ENCODE results near the gene FHIT.
"Not testable (repeated sequence)": the region's sequence is repeated elsewhere in the genome, so short reads cannot be mapped to it uniquely, and the experiment has no call there.

Gene FHIT

GRCh38 chr3:60542995-60543394 lies 708.3 kb downstream of the FHIT start:
- no peak for DNase-seq

- not testable (repeated sequence) for DNase-seq
Observed at GRCh38 chr3:60539394-60539793, 711.9 kb downstream of the FHIT start.

- no peak for DNase-seq
Observed at GRCh38 chr3:60536420-60536819, 714.8 kb downstream of the FHIT start.

DNA sequence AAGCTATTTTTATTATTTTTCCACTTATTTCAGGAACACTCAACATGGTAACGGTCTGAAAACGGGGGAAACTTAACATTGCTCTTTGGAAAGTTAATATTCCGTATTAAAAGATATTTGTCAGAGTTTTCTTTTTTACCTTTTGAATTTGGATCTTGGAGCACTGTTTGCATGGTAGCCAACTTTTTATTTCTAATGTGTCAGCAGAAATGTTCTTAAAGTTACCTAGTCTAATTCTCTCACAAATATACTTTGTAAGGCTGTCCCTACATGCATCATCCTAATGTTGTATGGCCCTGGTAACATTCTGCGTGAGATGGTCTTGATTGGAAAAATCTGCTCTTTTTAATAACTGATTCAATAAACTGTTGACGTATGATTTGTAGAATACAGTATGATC lies 719.5 kb downstream of the FHIT start:
- no peak for DNase-seq

DNA sequence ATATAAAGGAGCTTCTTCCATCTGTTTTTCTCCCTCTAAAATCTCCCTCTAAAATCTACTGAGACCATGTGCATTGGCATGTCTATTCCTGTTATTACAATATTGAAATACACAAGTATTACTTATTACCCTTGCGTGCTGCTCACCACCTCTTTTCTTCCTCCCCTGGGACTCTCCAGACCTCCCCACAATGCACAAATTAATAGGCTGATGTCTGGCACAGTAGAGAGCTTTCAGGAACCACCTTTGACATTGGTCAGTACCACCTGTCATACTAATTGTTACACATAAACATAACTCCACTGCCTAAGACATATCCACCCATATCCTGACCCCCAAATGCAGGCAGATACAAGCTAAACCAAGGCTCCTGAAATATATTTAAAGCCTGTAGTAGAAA lies 722.6 kb downstream of the FHIT start:
- no peak for DNase-seq

DNA sequence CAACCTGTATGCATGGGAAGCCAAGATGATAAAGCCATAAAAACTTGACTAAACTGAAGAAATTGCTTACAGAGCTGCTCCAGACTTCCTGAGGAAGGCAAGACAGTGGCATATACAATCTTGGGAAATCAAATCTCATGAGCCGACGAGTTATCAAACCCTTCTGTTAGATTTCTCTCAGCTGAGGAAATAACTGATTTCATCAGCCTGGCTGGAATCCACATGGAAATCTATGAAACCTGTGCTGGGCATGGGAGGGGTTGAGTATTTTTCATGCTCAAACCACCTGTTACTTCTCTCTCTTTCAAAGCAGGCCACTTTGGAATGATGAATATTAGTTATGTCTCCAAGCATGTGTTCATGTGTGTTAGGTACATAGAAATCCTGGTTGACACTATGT lies 727.7 kb downstream of the FHIT start:
- no peak for DNase-seq

DNA sequence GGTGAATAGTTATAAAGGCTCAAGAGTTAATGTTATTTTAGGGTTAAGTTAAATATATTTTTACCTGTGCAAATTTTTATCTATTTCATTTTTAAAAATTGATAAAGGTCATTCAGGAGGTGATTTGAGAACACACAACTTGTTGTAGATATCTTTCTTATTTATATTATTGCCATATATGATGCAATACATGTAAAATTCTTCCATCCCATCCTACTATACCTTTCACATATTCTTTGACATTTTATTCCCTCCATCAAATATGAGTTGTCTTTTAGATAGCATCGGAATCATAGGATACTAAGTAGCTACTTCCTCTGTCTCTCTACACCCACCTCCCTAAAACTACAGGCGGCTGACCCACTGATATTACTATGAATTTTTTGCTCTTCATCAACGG lies 734.1 kb downstream of the FHIT start:
- no peak for DNase-seq

DNA sequence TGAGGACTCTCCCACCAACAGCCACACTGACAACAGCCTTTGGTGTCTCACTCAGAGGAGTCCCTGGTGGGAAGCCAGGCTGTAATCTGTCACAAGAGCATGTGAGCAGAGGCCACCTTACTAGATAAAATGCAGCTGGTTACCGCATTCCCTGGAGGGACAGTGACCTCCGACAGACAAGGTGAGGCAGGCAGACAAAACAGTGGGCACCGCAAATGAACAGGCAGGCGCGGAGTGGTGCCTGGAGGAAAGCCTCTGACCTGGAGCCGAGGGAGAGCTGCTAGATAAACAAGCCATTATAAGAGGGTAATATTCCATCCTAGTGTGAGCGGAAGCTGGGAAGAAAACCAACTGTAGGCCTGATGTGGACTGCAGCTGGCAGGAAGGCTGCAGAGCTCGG lies 736.4 kb downstream of the FHIT start:
- no peak for DNase-seq

GRCh38 chr3:60514085-60514649 lies 737.1 kb downstream of the FHIT start:
- DNase-seq: no peak

DNA sequence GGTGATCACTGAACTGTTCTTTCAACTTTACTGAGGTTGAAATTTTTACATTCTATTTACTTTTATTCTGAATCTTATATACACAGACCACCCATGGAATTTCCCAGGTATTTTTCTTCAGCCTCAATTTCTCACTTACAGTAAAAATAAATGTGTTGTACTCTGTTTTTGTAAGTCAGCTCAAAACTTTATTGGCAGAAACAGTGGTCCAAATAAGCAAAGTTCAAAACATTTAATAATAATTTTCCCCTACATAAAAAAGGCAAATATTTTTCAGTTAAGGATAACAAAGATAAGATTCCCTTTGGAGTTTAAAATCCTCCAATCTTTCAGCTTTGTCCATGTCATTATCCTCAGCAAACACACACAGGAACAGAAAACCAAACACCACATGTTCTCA lies 738.0 kb downstream of the FHIT start:
- DNase-seq: no peak

- no peak for DNase-seq
Observed at GRCh38 chr3:60512506-60512905, 738.7 kb downstream of the FHIT start.

DNA sequence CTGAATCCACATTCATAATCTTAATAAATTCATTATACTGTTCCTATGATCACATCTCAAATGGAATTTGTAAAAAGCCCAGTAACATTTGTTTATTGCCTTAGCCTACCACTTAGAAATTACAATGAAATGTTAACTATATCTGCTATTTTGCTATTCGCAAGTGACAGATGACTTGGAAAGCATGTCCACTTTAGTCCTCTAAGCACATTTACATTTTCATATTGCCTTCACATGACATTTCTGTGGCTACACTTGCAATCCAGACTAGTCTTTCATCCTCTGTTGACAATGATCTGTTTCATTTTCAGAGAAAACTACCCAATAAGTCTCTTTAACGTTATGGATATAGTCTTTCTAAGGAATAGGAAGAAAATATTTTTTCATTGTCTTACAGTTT lies 741.8 kb downstream of the FHIT start:
- DNase-seq: no peak

DNA sequence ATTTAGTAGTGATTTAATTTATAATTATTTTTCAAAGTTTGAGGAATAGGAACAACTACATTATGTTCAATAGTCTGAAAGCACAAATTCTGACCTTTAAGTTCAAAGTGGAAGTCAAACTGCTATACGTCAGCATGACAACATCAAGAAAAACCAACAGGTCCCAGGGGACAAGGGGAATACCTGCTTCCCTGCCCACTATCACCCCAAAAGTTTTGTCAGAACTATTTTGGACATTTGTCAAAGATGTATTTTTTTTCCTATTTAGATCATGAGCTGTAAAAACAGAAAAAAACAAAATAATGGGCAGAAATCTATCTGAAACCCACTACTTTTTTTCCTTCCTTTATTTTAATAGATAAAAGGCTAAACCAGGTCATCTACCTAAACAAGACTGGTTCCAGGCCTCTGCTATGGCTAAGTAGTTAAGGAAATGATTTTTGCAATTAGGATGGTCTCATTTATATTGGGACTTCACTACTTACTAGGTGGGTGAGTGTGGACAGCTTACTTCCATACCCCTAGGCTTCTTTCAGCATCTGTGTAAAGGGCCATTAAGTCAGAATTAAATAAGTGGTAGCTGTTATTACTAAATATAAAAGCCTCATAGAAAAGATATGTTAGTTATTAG lies 746.3 kb downstream of the FHIT start:
- DNase-seq: no peak

DNA sequence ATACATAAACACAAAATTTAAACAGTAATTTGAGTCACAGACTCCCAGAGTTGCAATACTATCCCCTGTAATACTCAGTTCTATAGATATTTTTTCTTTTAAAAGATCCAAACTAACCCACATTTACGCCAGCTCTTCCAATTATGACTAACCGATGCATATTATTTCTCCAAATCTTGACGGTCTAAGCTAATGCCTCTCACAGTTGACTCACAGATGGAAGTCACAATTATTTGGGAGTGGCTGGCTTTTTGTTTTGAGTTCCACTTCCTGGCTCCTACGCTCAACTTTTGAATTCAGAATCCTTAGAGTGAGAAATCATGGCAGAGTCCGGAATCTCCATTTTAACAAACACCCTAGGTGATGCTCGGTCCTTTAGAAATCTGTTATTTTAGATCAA lies 749.9 kb downstream of the FHIT start:
- no peak for DNase-seq

DNA sequence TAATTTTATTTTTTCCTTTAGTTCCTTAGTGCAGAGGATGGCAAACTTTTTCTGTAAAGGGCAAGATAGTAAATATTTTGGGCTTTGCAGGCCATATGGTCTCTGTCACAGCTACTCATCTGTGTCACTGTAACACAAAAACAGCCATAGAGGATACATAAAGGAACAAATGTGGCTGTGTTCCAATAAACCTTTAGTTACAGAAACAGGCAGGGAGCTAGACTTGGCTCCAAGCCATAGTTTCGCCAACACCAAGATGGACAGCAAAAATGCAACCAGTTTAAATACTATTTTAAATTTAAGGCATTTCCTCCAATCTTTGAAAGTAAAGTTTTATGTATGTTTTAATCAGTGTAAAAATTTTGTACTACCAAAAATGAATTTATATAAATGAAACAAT lies 753.4 kb downstream of the FHIT start:
- no peak for DNase-seq

DNA sequence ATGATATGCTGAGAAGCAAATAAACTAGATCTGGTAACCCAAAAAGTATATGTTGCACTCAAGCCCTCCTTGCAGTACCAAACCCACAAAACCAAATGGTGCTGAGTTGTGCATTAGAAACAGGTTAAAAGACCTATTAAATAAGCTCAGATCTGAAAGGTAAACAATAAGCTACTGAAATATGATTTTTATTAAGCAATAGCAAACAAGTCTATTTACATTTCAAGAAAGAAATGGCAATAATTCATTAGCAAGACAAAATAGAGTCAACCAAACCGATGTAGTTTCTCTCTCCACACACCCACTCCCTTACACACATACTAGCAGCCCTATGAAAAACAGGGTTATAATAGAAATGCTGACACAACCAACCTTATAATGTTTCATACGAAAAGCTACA lies 760.3 kb downstream of the FHIT start:
- no peak for DNase-seq

DNA sequence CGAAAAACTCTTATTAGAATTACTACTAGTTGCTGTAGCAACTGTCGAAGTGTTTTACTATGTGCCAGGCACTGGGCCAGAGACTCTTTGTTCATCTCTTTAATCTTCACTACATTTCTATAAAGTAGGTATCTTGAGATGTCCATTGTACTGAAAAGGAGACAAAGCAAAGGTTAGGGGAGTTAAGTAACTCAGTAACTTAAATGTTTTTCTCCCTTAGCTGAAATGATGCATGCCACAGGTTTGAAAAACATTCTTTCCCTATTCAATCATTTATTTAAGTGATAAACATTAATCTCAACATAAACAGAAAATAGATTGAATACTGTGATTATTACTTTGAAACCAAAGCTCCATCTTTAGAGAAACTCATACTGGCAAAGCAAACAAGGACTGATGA lies 776.2 kb downstream of the FHIT start:
- DNase-seq: no peak

DNA sequence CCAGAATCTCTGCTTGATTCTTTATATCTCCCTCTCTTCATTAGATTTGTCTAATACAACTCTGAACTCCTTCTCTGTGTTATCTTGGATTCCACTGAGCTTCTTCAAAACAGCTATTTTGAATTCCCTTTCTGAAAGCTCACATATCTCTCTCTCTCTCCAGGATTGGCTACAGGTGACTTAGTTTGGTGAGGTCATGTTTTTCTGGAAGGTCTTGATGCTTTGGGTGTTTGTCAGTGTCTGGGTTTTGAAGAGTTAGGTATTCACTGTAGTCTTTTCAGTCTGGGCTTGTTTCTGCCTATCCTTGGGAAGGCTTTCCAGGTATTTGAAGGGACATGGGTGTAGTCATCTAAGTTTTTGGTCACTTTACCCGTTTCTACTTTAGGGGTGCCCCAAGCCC lies 781.8 kb downstream of the FHIT start:
- no peak for DNase-seq

DNA sequence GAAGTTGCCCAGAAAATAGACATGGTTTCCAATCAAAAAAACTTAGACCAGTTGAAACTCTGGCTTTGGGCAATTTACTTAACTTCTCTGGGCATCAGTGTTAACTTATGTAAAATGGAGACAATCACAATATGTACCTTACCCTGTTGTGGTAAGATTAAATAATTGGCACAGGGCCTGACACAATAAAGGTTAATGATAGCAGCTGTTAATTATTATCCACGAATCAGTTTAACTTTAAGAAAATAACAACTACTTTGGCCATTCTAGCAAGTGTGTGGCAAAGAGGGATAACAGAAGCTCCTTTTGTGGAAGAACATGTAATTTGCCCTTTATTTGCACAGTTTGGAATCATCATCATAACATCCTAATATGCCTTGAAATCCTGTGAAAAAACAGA lies 787.6 kb downstream of the FHIT start:
- no peak for DNase-seq

DNA sequence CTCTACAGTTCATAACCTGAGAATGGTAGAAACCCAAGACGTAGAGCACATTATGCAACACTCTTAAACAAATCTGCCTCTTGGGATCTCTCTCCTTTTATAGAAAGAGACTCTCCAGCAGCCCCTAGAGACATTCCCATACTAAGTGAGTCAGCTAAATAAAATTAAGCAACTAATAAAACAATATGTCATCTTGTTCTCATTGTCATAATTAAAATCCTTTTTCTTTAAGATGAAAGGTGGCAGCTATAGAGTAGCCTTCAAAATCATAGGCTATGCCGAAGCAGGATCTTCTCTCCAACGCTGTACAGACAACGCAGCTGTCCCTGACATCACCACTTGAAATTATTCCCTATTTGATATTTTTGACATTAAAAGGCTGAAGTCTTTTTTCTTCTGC lies 790.0 kb downstream of the FHIT start:
- no peak for DNase-seq

- no peak for DNase-seq
Observed at GRCh38 chr3:60456180-60456579, 795.1 kb downstream of the FHIT start.

DNA sequence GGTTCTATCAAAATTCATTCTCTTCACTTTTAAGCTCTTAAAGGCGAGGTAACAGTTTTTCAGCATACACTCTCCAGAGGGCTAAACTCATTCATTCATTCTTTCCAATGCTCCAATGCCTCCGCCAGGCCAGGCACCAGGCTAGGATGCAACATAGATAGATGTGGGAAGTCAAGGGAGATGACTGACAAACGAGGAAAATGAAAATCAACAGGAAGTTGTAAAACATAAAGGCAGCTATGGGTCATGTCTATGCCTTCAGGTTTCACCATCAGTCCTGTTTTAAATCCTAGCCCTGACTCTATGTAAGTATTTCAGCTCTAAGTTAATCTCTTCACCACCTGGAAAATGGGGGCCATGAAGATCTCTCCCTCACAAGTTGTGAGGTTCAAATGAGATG lies 797.9 kb downstream of the FHIT start:
- DNase-seq: no peak

GRCh38 chr3:60448696-60449095 lies 802.6 kb downstream of the FHIT start:
- no peak for DNase-seq

GRCh38 chr3:60445446-60445845 lies 805.8 kb downstream of the FHIT start:
- no peak for DNase-seq

DNA sequence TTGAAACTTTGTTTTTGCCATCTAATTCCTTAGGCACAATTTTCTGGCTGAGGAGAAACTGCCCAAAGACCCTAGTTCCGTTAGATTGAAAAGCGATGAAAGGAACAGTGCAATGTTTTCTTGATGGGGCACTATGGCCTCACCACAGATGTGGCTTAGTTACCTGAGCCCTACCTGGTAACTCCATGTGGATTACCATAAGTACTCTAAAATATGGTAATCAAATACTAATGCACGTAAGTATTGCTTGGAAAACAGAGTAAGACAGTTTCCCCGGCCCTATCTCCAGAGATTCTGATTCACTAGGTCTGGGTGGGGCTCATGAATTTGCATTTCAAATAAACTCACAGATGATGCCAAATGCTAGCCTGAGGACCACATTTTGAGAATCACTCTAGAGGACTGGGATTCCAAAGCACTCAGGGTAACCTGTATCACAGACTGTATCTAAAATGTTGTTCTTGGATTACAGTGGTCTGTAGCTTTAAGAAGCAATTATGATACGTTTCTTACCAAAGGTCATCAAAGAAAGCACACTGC lies 806.3 kb downstream of the FHIT start:
- no peak for DNase-seq

Data from activated CD8-positive, alpha-beta memory T cell treated with anti-CD3 and anti-CD28 coated beads, Interleukin-2, amount 50 U/mL, for 4 hours (primary cell).